MCF 10A (cell line): ENCODE data around the gene MAFG. TPM values are rescaled to one million over a fixed set of nuclear protein-coding genes. Genes with fewer than 3 reads are reported as not detected.

Experiments
- Bru-seq: library from RNA; stranded (reverse); fragments of 400-500 nt; gene quantifications from one replicate; lab custom pipeline; 2021; lab: Mats Ljungman, UMichigan
- BruChase-seq, 2 experiments: library from RNA; stranded (reverse); fragments of 400-500 nt; gene quantifications; one replicate each; lab custom pipeline; 2021; lab: Mats Ljungman, UMichigan
- BruUV-seq: library from RNA; stranded (reverse); fragments of 400-500 nt; replicated peaks from 2 replicates; lab custom pipeline; 2021; lab: Mats Ljungman, UMichigan
- CTCF ChIA-PET: fragments of 300-600 bp; sonication (Branson Sonifier 250); formaldehyde crosslinking; extraction: SDS; loops from one replicate; lab custom pipeline; 2021; ENCODE audit warnings: antibody characterized with exemption, inconsistent platforms; lab: Yijun Ruan, JAX
- POLR2A ChIA-PET: fragments of 300-600, 350-650 bp; sonication (Branson Sonifier 250); formaldehyde crosslinking; extraction: SDS; loops from one replicate; lab custom pipeline; 2020; ENCODE audit warnings: antibody characterized with exemption, inconsistent platforms; lab: Yijun Ruan, JAX
- DNase-seq: peaks from one replicate; pipeline ENCODE4 v3.0.0-alpha.2; 2018; ENCODE audit not compliant: unreplicated experiment
- H3K27ac Mint-ChIP-seq: one replicate; pipeline ENCODE4 v1.8.0; 2022; ENCODE audit warnings: mild to moderate bottlenecking, low read depth, mixed read lengths; ENCODE audit not compliant: unreplicated experiment
- H3K27me3 Mint-ChIP-seq: one replicate; pipeline ENCODE4 v1.8.0; 2022; ENCODE audit warnings: mixed read lengths; ENCODE audit not compliant: insufficient read depth, unreplicated experiment
- H3K36me3 Mint-ChIP-seq: one replicate; pipeline ENCODE4 v1.8.0; 2022; ENCODE audit warnings: mild to moderate bottlenecking, moderate library complexity, mixed read lengths; ENCODE audit not compliant: insufficient read depth, unreplicated experiment
- H3K4me1 Mint-ChIP-seq: one replicate; pipeline ENCODE4 v1.8.0; 2022; ENCODE audit warnings: mixed read lengths; ENCODE audit not compliant: insufficient read depth, unreplicated experiment
- H3K4me3 Mint-ChIP-seq: one replicate; pipeline ENCODE4 v1.8.0; 2022; ENCODE audit warnings: mild to moderate bottlenecking, moderate library complexity, mixed read lengths; ENCODE audit not compliant: unreplicated experiment
- H3K9me3 Mint-ChIP-seq: one replicate; pipeline ENCODE4 v1.8.0; 2022; ENCODE audit warnings: mixed read lengths; ENCODE audit not compliant: unreplicated experiment
- intact Hi-C: fragments of 100-400 bp; cut with micrococcal nuclease; formaldehyde crosslinking; loops from 2 replicates; pipeline ENCODE4 v1.14.1; 2022
- long read RNA-seq: library from polyadenylated mRNA; stranded (forward); transcript quantifications from one replicate; pipeline ENCODE4 v2.0.0, GENCODE V29; 2022
- total RNA-seq: library from RNA; stranded (reverse); gene quantifications from 2 replicates; pipeline ENCODE4 v1.2.3, GENCODE V29; 2022
- TF ChIP-seq, protein P1 (sequence below): fragments of 200-600 bp; IDR thresholded peaks from one replicate; pipeline ENCODE4 v1.8.0; 2022; ENCODE audit warnings: antibody characterized with exemption, mild to moderate bottlenecking; ENCODE audit not compliant: unreplicated experiment

MAFG gene
- 38.1 and 48.9 TPM in 2 replicates for total RNA-seq
- percentile 79 among the genes with signal in this experiment for Bru-seq, nascent RNA
- BruChase-seq, experiment 1, labeled RNA remaining after a 6-hour chase: percentile 98 among the genes with signal in this experiment
- percentile 97 among the genes with signal in this experiment for BruChase-seq, experiment 2, labeled RNA remaining after a 2-hour chase
- long read RNA-seq, full-length matches to known transcripts: 79 of 95 reads
- long read RNA-seq, partial matches to known transcripts: 0 of 95 reads
- long read RNA-seq, other reads (novel, unspliced or antisense): 16 of 95 reads

DNA sequence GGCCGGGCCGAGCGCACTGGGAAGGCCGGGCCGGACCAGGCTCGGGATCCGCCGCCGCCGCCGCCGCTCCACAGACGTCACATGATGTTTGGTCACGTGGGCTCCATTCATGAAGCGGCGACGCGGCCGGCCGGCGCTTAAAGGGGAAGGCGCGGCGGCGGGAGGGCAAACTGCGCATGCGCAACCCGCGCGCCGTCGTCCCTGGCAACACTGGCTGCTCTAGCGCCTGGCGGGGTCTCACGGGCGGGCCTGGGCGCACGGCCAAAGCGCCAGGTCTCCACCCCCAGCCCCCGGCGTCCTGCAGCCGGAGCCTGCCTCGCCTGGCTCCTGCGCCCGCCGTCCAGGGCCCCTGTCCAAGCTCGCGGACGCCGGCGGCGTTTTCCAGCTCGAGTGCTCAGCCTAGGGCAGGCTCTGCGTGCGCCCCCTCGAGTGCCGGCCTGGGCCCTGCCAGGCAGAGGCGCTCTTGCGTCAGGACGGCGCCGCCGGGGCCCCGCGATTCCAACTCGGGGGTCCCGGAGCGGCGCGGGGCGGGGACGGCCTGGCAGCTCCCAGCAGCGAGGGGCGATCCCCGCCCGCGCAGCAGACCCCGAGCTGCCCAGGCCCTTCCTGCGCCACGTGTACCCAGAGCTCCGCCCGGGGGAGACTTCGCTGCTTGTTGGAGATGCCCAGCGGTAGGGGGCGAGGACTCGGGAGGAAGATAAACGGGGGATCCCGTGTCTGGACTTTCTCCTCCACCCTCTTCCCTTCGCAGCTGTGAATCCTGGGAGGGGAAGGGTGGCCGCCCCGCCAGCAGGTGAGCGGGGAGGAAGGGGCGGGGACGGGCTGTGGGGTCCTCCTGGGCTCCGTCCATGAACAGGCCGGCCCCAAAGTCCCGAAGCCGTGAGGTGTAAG, at the start of gene MAFG:
TSS of gene MAFG (minus strand) at position 83 of the 891 bp plus-strand sequence. CDS start 4,550 bp downstream, outside the sequence.
- no peaks in the 10 kb centered on the region for H3K9me3 Mint-ChIP-seq
- DNase-seq: peak; percentile 93
- intact Hi-C loops: no loop called here
- H3K4me3 Mint-ChIP-seq: peak within 1 kb of the TSS; percentile 84
- peak within 1 kb of the TSS; percentile 81 for H3K27ac Mint-ChIP-seq
- ChIA-PET POLR2A (interaction anchor here (0.6 to 6.3 kb wide), 13 partner anchors 10 to 855 kb away, joined by 3 to 59 read pairs (median 6); partner anchors contain the start of genes CENPX, FASN, LRRC45 and NPLOC4), CTCF (interaction anchor here (0.5 to 1.2 kb wide), 7 partner anchors 14 to 124 kb away, joined by 3 to 7 read pairs (median 4); partner anchors contain the start of genes GPS1 and RFNG)
- BruUV-seq: no TSS peak
- TF ChIP-seq, protein P1, sequence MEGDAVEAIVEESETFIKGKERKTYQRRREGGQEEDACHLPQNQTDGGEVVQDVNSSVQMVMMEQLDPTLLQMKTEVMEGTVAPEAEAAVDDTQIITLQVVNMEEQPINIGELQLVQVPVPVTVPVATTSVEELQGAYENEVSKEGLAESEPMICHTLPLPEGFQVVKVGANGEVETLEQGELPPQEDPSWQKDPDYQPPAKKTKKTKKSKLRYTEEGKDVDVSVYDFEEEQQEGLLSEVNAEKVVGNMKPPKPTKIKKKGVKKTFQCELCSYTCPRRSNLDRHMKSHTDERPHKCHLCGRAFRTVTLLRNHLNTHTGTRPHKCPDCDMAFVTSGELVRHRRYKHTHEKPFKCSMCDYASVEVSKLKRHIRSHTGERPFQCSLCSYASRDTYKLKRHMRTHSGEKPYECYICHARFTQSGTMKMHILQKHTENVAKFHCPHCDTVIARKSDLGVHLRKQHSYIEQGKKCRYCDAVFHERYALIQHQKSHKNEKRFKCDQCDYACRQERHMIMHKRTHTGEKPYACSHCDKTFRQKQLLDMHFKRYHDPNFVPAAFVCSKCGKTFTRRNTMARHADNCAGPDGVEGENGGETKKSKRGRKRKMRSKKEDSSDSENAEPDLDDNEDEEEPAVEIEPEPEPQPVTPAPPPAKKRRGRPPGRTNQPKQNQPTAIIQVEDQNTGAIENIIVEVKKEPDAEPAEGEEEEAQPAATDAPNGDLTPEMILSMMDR: peak; percentile 26
- H3K27me3 Mint-ChIP-seq: no peaks in the 10 kb centered on the region
- peaks cover 9% of the 10 kb centered on the region for H3K36me3 Mint-ChIP-seq
- H3K4me1 Mint-ChIP-seq: peaks cover 19% of the 10 kb centered on the region

DNA sequence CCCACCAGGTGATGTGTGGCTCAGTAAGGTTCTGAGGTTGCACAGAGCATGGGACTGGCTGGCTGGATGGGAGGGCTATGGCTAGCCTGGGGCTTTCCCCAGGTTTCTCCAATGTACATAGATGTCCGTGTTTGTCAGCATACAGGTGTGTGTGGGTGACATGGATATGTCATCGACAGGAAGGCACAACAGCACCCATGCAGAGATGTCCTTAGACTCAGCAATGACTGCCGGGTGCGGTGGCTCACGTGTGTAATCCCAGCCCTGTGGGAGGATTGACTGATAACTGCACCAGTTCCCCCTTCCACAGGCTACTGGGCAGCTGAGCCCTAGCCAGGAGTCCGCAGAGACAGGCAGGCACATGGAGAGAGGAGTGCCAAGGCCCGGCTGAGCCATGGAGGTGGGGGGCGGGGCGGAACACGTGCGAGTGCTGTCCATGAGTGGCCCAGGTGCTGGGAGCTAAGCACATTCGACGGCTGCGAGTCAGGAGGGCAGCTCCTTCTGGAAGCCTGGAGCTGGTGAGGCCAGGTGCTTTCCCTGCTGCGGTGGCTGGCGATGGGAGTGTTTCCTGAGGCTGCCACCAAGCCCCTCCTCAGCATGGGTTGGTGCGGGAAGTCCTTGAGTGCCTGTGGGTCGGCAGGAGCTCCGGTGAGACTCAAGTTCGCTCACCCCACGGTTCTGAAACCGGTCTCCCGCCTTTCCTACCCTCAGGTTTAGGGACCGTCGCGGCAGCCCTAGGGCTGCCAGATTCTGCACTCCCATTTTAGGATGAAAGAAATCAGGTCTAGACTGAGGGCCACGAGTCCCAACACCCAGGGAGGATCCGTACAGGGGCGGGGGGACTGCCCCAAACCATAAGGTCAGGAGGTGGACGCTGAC, 49.0 kb upstream of the MAFG start:
- intact Hi-C loops: loop anchor here (2.0 kb wide), 1 partner anchor 26 kb away; no protein-coding TSS in a partner anchor
- H3K4me3 Mint-ChIP-seq: peak overlapping the region; percentile 97
- no peaks in the 10 kb centered on the region for H3K9me3 Mint-ChIP-seq
- peaks cover 19% of the 10 kb centered on the region for H3K4me1 Mint-ChIP-seq
- no peaks in the 10 kb centered on the region for H3K27me3 Mint-ChIP-seq
- peak overlapping the region; percentile 88 for H3K27ac Mint-ChIP-seq
- ChIA-PET POLR2A (interaction anchor here (0.7 to 1.7 kb wide), 9 partner anchors 8 to 59 kb away, joined by 3 to 10 read pairs (median 4); partner anchors contain the start of genes CENPX, LRRC45 and SIRT7), CTCF (interaction anchor here (0.6 to 0.7 kb wide), 2 partner anchors 16 to 28 kb away, joined by 3 read pairs; no protein-coding TSS in a partner anchor)
- no peak for DNase-seq
- BruUV-seq: TSS peak; percentile 22
- TF ChIP-seq, protein P1: no peak
- peaks cover 8% of the 10 kb centered on the region for H3K36me3 Mint-ChIP-seq

DNA sequence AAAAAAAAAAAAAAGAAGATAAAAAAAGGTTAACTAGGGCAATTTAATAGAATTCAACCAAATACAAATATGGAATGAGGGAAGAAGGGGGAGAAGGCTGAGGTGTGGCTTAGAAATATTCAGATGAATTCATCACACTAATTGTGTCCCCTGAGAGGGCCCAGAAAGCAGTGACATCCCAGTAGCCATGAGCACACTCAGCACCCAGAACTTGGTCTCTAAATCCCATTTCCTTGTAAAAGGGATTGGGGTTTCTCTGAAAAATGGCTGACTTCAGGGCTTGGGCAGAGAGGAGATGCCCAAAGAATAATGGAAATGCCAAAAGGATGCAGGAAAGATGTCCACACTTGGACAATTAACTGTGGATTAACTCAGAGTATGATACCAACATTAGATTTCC, 45.9 kb upstream of the MAFG start:
- TF ChIP-seq, protein P1: no peak
- BruUV-seq: no TSS peak
- POLR2A ChIA-PET: no interaction called here

More for the DNA sequence above, 45.9 kb upstream of the MAFG start:
- Mint-ChIP-seq H3K9me3 (no peaks in the 10 kb centered on the region), H3K27me3 (no peaks in the 10 kb centered on the region), H3K4me1 (peaks cover under 1% of the 10 kb centered on the region), H3K36me3 (peaks cover 5% of the 10 kb centered on the region), H3K4me3 (no peak overlapping the region), H3K27ac (no peak overlapping the region)
- CTCF ChIA-PET: no interaction called here
- intact Hi-C loops: no loop called here
- DNase-seq: no peak
